Neural cell (in vitro differentiated cells): ENCODE data around the gene PTGR1. TPM values are rescaled to one million over a fixed set of nuclear protein-coding genes. Genes with fewer than 3 reads are reported as not detected.

Experiments used
- H2AFZ ChIP-seq: fragments of 200-600, 300-800 bp; sonication (generic), shearing (Covaris generic); 2 replicates; pipeline ENCODE4 v1.6.0; 2014; ENCODE audit warnings: low read depth, mild to moderate bottlenecking, antibody characterized with exemption, low read length, moderate library complexity
- H3F3A ChIP-seq: fragments of 200-600 bp; shearing (Covaris generic); 2 replicates; pipeline ENCODE4 v1.6.1; 2016; ENCODE audit warnings: mild to moderate bottlenecking, moderate library complexity, mixed read lengths, antibody characterized with exemption, low read length; ENCODE audit not compliant: insufficient read depth, poor library complexity, severe bottlenecking
- H3K27ac ChIP-seq: fragments of 200-600, 300-800 bp; sonication (generic), shearing (Covaris generic); 2 replicates; pipeline ENCODE4 v1.5.1; 2014; ENCODE audit warnings: mild to moderate bottlenecking, low read length, moderate library complexity
- H3K27me3 ChIP-seq: fragments of 300-800, 200-600 bp; sonication (generic), shearing (Covaris generic); 2 replicates; pipeline ENCODE4 v1.6.0; 2014; ENCODE audit warnings: mild to moderate bottlenecking, low read depth, low read length, moderate library complexity; ENCODE audit not compliant: insufficient read depth
- H3K36me3 ChIP-seq: fragments of 300-800, 200-600 bp; sonication (generic), shearing (Covaris generic); 2 replicates; pipeline ENCODE4 v1.5.1; 2014; ENCODE audit warnings: mild to moderate bottlenecking, antibody characterized with exemption, low read length, moderate library complexity; ENCODE audit not compliant: insufficient read depth
- H3K4me2 ChIP-seq: fragments of 300-800, 200-600 bp; sonication (generic), shearing (Covaris generic); 2 replicates; pipeline ENCODE4 v1.6.0; 2014; ENCODE audit warnings: mild to moderate bottlenecking, low read length
- H3K4me3 ChIP-seq: fragments of 300-800, 200-600 bp; sonication (generic), shearing (Covaris generic); 2 replicates; pipeline ENCODE4 v1.5.1; 2014; ENCODE audit warnings: mild to moderate bottlenecking, low read length, moderate library complexity
- H3K79me2 ChIP-seq: fragments of 200-600 bp; shearing (Covaris generic); replicated peaks from 2 replicates; pipeline ENCODE4 v1.6.0; 2014; ENCODE audit warnings: mild to moderate bottlenecking, low read length, moderate library complexity; ENCODE audit not compliant: insufficient read depth
- H3K9ac ChIP-seq: fragments of 300-800, 200-600 bp; sonication (generic), shearing (Covaris generic); 2 replicates; pipeline ENCODE4 v1.6.1; 2016; ENCODE audit warnings: mild to moderate bottlenecking, low read length, mixed read lengths
- H3K9me2 ChIP-seq: fragments of 200-600 bp; shearing (Covaris generic); 2 replicates; pipeline ENCODE4 v1.6.1; 2016; ENCODE audit warnings: mild to moderate bottlenecking, low read length, mixed read lengths; ENCODE audit not compliant: insufficient read depth
- H3K9me3 ChIP-seq: fragments of 200-600, 300-800 bp; sonication (generic), shearing (Covaris generic); 2 replicates; pipeline ENCODE4 v1.6.1; 2016; ENCODE audit warnings: mild to moderate bottlenecking, mixed run types, low read length, moderate library complexity, mixed read lengths
- H4K20me1 ChIP-seq: fragments of 200-600 bp; shearing (Covaris generic); 2 replicates; pipeline ENCODE4 v1.6.1; 2016; ENCODE audit warnings: mild to moderate bottlenecking, mixed run types; ENCODE audit not compliant: insufficient read depth
- EP300 ChIP-seq: fragments of 450-650 bp; conservative IDR thresholded peaks from 2 replicates; pipeline ENCODE4 v1.6.1; 2014; ENCODE audit warnings: antibody characterized with exemption, mild to moderate bottlenecking, moderate library complexity; ENCODE audit not compliant: poor library complexity, severe bottlenecking
- EZH2 ChIP-seq: fragments of 200-600, 300-800 bp; shearing (Covaris generic), sonication (generic); IDR thresholded peaks from 2 replicates; pipeline ENCODE4 v1.6.1; 2014; ENCODE audit warnings: antibody characterized with exemption, low read length, borderline replicate concordance, mild to moderate bottlenecking; ENCODE audit not compliant: insufficient read depth, poor library complexity, severe bottlenecking
- MXI1 ChIP-seq: fragments of 450-650 bp; conservative IDR thresholded peaks from 2 replicates; pipeline ENCODE4 v1.6.1; 2014; ENCODE audit warnings: antibody characterized with exemption, mild to moderate bottlenecking; ENCODE audit not compliant: poor library complexity, severe bottlenecking
- POLR2AphosphoS5 ChIP-seq: IDR thresholded peaks from 2 replicates; pipeline ENCODE4 v1.6.1; 2012
- RAD21 ChIP-seq: fragments of 450-650 bp; conservative IDR thresholded peaks from 2 replicates; pipeline ENCODE4 v1.6.1; 2014; ENCODE audit warnings: antibody characterized with exemption, mild to moderate bottlenecking, moderate library complexity
- REST ChIP-seq: IDR thresholded peaks from 2 replicates; pipeline ENCODE4 v1.6.1; 2012; ENCODE audit warnings: borderline replicate concordance
- SMC3 ChIP-seq: fragments of 450-650 bp; conservative IDR thresholded peaks from 2 replicates; pipeline ENCODE4 v1.6.1; 2014; ENCODE audit warnings: antibody characterized with exemption, mild to moderate bottlenecking, moderate library complexity; ENCODE audit not compliant: poor library complexity
- TAF1 ChIP-seq: IDR thresholded peaks from 2 replicates; pipeline ENCODE4 v1.6.1; 2012; ENCODE audit warnings: low read depth
- polyA plus RNA-seq: library from polyadenylated mRNA; depleted of rRNA; stranded (reverse); fragments of >200 nt; gene quantifications from 2 replicates; pipeline ENCODE4 v1.2.3, GENCODE V29; 2014
- TF ChIP-seq, protein P1 (sequence below): fragments of 450-650 bp; IDR thresholded peaks from 2 replicates; pipeline ENCODE4 v1.5.1; 2014; ENCODE audit warnings: antibody characterized with exemption, mild to moderate bottlenecking, moderate library complexity; ENCODE audit not compliant: poor library complexity, severe bottlenecking

The PTGR1 gene
- polyA plus RNA-seq, 1 donor from 2014 or later, result 6.6 TPM

GRCh38 chr9:111588846-111589245 lies 10.6 kb downstream of the PTGR1 start:
- no peak overlapping the region for H3K4me3 ChIP-seq
- H3K79me2 ChIP-seq, result no peaks in the 10 kb centered on the region
- H3K27me3 ChIP-seq, result no peaks in the 10 kb centered on the region
- no peaks in the 10 kb centered on the region for H4K20me1 ChIP-seq
- H3K4me2 ChIP-seq, result no peak overlapping the region
- TF ChIP-seq POLR2AphosphoS5 (no peak), SMC3 (no peak), REST (no peak), RAD21 (no peak), TAF1 (no peak), MXI1 (no peak), EP300 (no peak), EZH2 (no peak)
- TF ChIP-seq, protein P1, sequence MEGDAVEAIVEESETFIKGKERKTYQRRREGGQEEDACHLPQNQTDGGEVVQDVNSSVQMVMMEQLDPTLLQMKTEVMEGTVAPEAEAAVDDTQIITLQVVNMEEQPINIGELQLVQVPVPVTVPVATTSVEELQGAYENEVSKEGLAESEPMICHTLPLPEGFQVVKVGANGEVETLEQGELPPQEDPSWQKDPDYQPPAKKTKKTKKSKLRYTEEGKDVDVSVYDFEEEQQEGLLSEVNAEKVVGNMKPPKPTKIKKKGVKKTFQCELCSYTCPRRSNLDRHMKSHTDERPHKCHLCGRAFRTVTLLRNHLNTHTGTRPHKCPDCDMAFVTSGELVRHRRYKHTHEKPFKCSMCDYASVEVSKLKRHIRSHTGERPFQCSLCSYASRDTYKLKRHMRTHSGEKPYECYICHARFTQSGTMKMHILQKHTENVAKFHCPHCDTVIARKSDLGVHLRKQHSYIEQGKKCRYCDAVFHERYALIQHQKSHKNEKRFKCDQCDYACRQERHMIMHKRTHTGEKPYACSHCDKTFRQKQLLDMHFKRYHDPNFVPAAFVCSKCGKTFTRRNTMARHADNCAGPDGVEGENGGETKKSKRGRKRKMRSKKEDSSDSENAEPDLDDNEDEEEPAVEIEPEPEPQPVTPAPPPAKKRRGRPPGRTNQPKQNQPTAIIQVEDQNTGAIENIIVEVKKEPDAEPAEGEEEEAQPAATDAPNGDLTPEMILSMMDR, result no peak
- no peaks in the 10 kb centered on the region for H3F3A ChIP-seq
- no peak overlapping the region for H3K27ac ChIP-seq
- H3K36me3 ChIP-seq, result no peaks in the 10 kb centered on the region
- no peak overlapping the region for H2AFZ ChIP-seq
- no peaks in the 10 kb centered on the region for H3K9me2 ChIP-seq
- no peak overlapping the region for H3K9ac ChIP-seq
- H3K9me3 ChIP-seq, result no peaks in the 10 kb centered on the region

- H3K27ac ChIP-seq, result no peak overlapping the region
- H3F3A ChIP-seq, result no peaks in the 10 kb centered on the region
- H3K9me2 ChIP-seq, result no peaks in the 10 kb centered on the region
- H3K79me2 ChIP-seq, result no peaks in the 10 kb centered on the region
- no peak overlapping the region for H3K4me3 ChIP-seq
- H3K36me3 ChIP-seq, result no peaks in the 10 kb centered on the region
- H3K9me3 ChIP-seq, result no peaks in the 10 kb centered on the region
- H2AFZ ChIP-seq, result no peak overlapping the region
- no peak overlapping the region for H3K4me2 ChIP-seq
- no peak overlapping the region for H3K9ac ChIP-seq
- TF ChIP-seq, protein P1, result no peak
- TF ChIP-seq POLR2AphosphoS5 (no peak), RAD21 (no peak), TAF1 (no peak), SMC3 (no peak), EP300 (no peak), EZH2 (no peak), REST (no peak), MXI1 (no peak)
- H4K20me1 ChIP-seq, result no peaks in the 10 kb centered on the region
- H3K27me3 ChIP-seq, result no peaks in the 10 kb centered on the region
Measured at GRCh38 chr9:111586378-111586777, 13.1 kb downstream of the PTGR1 start.
